ENCODE data around the gene NRXN3. TPM values are rescaled to one million over a fixed set of nuclear protein-coding genes. Genes with fewer than 3 reads are reported as not detected.

NRXN3 gene
- total and polyA plus RNA-seq, 4 donors, result 0.07 to 1.2 (median 0.23) TPM

DNA sequence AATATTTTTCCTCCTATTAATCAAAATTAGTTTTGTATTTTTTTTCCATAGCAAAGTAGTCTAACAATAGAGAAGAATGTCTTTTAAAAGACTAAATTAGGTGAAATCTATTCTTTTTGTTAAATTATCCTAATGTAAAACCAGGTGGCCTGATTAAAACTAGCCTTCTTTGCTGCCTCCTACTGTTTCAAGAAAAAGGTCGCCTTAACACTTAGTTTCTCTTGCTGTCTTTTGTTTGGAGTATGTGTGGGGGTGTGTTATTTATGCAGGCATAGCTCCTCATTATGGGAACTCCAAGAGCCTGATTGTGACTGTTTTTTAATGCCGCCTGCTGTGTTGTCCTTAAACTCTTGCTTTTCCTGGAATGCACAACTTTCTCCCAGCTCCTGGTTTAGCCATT lies 1185.9 kb downstream of the NRXN3 start:
- TF ChIP-seq, protein P1, sequence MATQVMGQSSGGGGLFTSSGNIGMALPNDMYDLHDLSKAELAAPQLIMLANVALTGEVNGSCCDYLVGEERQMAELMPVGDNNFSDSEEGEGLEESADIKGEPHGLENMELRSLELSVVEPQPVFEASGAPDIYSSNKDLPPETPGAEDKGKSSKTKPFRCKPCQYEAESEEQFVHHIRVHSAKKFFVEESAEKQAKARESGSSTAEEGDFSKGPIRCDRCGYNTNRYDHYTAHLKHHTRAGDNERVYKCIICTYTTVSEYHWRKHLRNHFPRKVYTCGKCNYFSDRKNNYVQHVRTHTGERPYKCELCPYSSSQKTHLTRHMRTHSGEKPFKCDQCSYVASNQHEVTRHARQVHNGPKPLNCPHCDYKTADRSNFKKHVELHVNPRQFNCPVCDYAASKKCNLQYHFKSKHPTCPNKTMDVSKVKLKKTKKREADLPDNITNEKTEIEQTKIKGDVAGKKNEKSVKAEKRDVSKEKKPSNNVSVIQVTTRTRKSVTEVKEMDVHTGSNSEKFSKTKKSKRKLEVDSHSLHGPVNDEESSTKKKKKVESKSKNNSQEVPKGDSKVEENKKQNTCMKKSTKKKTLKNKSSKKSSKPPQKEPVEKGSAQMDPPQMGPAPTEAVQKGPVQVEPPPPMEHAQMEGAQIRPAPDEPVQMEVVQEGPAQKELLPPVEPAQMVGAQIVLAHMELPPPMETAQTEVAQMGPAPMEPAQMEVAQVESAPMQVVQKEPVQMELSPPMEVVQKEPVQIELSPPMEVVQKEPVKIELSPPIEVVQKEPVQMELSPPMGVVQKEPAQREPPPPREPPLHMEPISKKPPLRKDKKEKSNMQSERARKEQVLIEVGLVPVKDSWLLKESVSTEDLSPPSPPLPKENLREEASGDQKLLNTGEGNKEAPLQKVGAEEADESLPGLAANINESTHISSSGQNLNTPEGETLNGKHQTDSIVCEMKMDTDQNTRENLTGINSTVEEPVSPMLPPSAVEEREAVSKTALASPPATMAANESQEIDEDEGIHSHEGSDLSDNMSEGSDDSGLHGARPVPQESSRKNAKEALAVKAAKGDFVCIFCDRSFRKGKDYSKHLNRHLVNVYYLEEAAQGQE (IDR thresholded peaks at IDR 0.05), result no peak
- TF ChIP-seq NR2F2 (IDR thresholded peaks at IDR 0.05), result no peak
- TF ChIP-seq, protein P2, sequence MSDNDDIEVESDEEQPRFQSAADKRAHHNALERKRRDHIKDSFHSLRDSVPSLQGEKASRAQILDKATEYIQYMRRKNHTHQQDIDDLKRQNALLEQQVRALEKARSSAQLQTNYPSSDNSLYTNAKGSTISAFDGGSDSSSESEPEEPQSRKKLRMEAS (IDR thresholded peaks at IDR 0.05), result no peak
- DNase-seq (ENCODE audit: low spot score), result no peak
- Histone ChIP-seq H3K9me3 (ENCODE audit: control insufficient read depth in 4 of 4, low read length in 3 of 4) (no peaks in the 10 kb centered on the region), H3K4me1 (ENCODE audit: control insufficient read depth in 4 of 4, insufficient read depth in 4 of 4, low read length in 3 of 4) (no peaks in the 10 kb centered on the region), H3K27me3 (ENCODE audit: control insufficient read depth in 4 of 4, insufficient read depth in 4 of 4, low read length in 3 of 4) (peaks cover 0 to 5% (median 0%) of the 10 kb centered on the region in 4 donors), H3K27ac (ENCODE audit: low read depth in 1 of 2, low read length in 2 of 2) (no peak overlapping the region), H3K9ac (ENCODE audit: low read depth in 1 of 2, low read length in 2 of 2) (no peak overlapping the region), H3K4me3 (ENCODE audit: low read depth in 1 of 3, low read length in 3 of 3) (no peak overlapping the region), H3K36me3 (ENCODE audit: control insufficient read depth in 4 of 4, insufficient read depth in 3 of 4, low read depth in 1 of 4, low read length in 3 of 4) (no peaks in the 10 kb centered on the region)
- 86% methylated on average over 2 of the region's 2 CpGs for WGBS

DNA sequence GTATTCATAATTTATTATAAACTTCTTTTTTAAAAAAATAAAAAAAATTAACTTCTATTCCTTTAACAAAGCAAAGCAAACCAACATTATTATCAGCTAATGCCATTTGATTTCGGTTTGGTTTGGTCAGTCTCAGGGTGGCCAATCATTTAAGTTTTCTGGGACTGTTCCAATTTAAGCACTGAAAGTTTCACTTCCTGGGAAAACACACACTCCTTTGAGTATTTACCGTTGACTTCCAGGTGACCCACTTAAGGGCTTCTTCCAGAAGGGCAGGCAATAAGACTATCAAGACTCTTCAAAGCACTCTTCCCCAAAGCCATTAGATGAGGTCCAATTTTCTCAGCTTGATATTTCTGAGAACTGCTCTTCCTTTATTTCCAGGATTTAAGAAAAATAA lies 1187.1 kb downstream of the NRXN3 start:
- Histone ChIP-seq H3K9me3 (ENCODE audit: control insufficient read depth in 4 of 4, low read length in 3 of 4) (no peaks in the 10 kb centered on the region), H3K4me3 (ENCODE audit: low read depth in 1 of 3, low read length in 3 of 3) (no peak overlapping the region), H3K9ac (ENCODE audit: low read depth in 1 of 2, low read length in 2 of 2) (no peak overlapping the region), H3K36me3 (ENCODE audit: control insufficient read depth in 4 of 4, insufficient read depth in 3 of 4, low read depth in 1 of 4, low read length in 3 of 4) (no peaks in the 10 kb centered on the region), H3K4me1 (ENCODE audit: control insufficient read depth in 4 of 4, insufficient read depth in 4 of 4, low read length in 3 of 4) (no peaks in the 10 kb centered on the region), H3K27ac (ENCODE audit: low read depth in 1 of 2, low read length in 2 of 2) (no peak overlapping the region), H3K27me3 (ENCODE audit: control insufficient read depth in 4 of 4, insufficient read depth in 4 of 4, low read length in 3 of 4) (peaks cover 0 to 5% (median 0%) of the 10 kb centered on the region in 4 donors)
- 53% methylated on average over 2 of the region's 2 CpGs for WGBS
- no peak for TF ChIP-seq TAF1 (conservative IDR thresholded peaks at IDR 0.05)
- TF ChIP-seq, protein P3, sequence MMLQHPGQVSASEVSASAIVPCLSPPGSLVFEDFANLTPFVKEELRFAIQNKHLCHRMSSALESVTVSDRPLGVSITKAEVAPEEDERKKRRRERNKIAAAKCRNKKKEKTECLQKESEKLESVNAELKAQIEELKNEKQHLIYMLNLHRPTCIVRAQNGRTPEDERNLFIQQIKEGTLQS (IDR thresholded peaks at IDR 0.05), result no peak
- no peak for TF ChIP-seq FOXA2 (IDR thresholded peaks at IDR 0.05)
- TF ChIP-seq YY1 (IDR thresholded peaks at IDR 0.05), result no peak
- no peak for DNase-seq (ENCODE audit: low spot score)

DNA sequence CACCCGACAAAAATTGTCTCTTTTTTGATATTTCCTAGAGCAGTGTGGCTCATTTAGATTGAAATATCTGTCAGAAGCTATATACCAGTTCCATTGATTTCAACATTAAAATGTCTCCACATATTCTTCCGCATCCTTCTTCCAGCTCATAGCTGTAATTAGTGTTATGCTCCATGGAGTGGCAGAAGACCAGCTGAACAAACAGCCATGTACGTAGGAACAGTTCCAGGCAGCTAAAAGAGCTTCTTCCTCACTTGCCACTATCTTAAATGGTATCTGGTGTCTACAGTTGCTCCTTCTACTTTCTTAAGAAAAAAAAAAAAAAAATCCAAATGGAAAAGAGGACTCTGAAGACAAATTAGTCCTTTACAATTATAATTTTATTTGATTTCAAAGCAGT lies 1193.1 kb downstream of the NRXN3 start:
- H3K4me3 ChIP-seq (ENCODE audit: low read depth in 1 of 3, low read length in 3 of 3), result no peak overlapping the region
- no peaks in the 10 kb centered on the region for H3K36me3 ChIP-seq (ENCODE audit: control insufficient read depth in 4 of 4, insufficient read depth in 3 of 4, low read depth in 1 of 4, low read length in 3 of 4)
- H3K9ac ChIP-seq (ENCODE audit: low read depth in 1 of 2, low read length in 2 of 2), result no peak overlapping the region
- H3K27me3 ChIP-seq (ENCODE audit: control insufficient read depth in 4 of 4, insufficient read depth in 4 of 4, low read length in 3 of 4), result no peaks in the 10 kb centered on the region
- no peak for DNase-seq (ENCODE audit: low spot score)
- H3K9me3 ChIP-seq (ENCODE audit: control insufficient read depth in 4 of 4, low read length in 3 of 4), result no peaks in the 10 kb centered on the region
- no peak for TF ChIP-seq EGR1 (IDR thresholded peaks at IDR 0.05; ENCODE audit: low read depth in 2 of 2)
- no peak overlapping the region for H3K27ac ChIP-seq (ENCODE audit: low read depth in 1 of 2, low read length in 2 of 2)
- 86% methylated on average over 3 of the region's 3 CpGs for whole genome bisulfite sequencing
- no peaks in the 10 kb centered on the region for H3K4me1 ChIP-seq (ENCODE audit: control insufficient read depth in 4 of 4, insufficient read depth in 4 of 4, low read length in 3 of 4)
